GM12873 (cell line): ENCODE results near the gene RNF220.

ENCODE experiments used
- TF ChIP-seq, protein P1 (sequence below): IDR thresholded peaks from 2 replicates; pipeline ENCODE4 v1.5.1; 2012; ENCODE audit warnings: low read depth, mild to moderate bottlenecking, moderate library complexity, low read length, control low read depth; ENCODE audit not compliant: insufficient read depth; ENCODE audit errors: missing control alignments

The RNF220 gene

DNA sequence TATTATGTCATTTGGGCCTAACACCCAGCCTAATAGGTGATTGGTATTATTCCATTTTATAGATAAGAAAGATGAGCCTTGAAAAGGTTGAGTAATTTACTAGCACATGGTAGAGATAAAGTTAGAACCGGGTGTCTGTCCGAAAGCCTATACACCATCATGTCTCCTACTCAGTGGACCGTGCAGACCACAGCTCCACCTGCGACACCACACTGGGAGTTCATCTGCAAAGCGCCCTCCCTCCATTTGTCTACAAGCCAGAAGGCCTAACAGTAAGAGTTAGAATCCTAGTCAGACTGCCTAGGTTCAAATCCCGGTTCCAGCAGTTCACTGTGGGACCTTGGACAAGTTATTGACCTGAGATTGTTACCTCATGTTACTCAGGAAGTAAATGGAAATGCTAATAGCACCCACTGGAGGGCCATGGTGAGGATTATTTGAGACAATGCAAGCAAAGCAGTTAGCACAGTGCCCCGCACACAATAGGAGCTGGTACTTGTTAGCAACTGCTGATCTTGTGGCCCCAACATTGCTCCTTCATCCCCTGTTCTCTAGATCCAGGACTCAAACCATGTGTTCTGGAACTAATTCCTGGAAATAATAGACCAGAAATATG is 289.9 kb downstream of the RNF220 start:
- TF ChIP-seq, protein P1, sequence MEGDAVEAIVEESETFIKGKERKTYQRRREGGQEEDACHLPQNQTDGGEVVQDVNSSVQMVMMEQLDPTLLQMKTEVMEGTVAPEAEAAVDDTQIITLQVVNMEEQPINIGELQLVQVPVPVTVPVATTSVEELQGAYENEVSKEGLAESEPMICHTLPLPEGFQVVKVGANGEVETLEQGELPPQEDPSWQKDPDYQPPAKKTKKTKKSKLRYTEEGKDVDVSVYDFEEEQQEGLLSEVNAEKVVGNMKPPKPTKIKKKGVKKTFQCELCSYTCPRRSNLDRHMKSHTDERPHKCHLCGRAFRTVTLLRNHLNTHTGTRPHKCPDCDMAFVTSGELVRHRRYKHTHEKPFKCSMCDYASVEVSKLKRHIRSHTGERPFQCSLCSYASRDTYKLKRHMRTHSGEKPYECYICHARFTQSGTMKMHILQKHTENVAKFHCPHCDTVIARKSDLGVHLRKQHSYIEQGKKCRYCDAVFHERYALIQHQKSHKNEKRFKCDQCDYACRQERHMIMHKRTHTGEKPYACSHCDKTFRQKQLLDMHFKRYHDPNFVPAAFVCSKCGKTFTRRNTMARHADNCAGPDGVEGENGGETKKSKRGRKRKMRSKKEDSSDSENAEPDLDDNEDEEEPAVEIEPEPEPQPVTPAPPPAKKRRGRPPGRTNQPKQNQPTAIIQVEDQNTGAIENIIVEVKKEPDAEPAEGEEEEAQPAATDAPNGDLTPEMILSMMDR, result no peak

DNA sequence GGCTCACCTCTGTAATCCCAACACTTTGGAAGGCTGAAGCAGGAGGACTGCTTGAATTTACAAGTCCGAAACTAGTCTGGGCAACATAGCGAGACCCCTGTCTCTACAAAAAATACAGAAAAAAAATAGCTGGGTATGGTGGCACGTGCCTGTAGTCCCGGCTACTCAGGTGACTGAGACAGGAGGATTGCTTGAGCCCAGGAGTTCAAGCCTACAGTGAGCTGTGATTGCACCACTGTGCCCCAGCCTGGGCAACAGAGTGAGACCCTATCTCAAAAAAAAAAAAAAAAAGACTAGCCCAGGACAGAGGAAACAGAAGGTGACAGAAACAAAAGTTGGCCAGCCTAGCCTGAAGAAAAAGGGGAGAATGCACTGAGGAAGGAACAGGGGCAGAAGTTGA is 290.6 kb downstream of the RNF220 start:
- TF ChIP-seq, protein P1, result no peak

DNA sequence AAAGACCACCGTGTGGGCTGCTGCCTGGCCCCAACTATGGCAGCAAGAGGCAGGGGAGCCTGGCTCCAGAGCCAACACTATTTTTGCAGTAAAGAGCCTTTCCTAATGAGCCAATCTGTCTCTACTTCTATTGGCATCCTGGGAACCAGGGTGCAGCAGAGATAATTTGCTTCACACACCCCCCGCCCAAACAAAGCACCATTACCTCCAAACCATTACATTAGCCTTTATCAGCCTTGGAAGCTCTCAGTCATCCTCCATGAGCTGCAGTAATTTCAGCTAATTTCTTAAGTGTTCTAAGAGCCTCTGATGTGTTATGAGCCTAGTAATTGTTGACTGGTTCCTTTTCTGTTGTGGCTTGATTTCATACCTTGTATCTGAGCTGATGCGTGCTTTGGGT is 291.0 kb downstream of the RNF220 start:
- TF ChIP-seq, protein P1, result no peak

DNA sequence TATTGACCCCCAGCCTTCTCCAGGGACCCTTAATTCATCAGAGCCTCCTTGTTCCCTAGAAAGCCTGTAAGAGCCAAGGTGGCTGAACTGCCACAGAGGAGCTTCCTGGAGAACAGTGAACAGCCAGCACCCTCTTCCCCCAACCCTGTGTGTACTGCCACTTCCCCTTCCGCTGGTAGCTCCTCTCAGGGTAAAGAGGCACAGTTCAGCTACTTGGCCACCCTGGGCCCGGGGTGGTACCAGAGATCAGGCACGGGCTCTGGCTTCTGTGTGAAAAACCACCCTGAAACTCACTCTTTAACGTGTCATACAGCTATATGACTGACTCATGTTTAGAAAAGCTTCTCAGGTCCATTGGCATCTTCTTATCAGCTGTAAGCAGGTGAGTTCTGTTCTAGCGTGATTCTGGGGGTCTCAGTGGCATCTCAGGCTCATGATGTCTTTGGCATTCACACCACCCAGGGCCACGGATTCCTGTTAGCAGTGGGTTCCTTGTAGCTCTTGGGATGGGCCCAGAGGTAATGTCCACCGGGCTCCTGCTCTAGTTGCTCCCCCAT is 291.8 kb downstream of the RNF220 start:
- TF ChIP-seq, protein P1, result no peak

DNA sequence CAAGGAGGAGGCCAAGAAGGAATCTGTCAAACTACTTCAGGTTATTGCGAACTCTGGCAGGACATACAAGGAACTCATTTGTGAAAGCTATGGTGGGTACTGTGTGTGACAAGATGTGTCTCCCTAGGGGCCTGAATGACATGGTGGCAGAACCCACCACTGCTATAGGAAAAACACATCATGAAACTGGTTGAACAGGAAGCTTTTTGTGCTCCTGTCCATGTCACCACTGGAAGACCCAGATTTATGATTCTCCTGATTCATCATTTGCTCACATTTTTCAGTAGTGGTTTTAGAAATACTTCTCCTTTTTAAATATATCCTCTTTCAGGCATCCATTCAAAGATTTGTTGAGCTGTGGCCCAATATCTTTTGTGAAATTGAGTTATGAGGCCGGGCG is 293.1 kb downstream of the RNF220 start:
- TF ChIP-seq, protein P1, result no peak

DNA sequence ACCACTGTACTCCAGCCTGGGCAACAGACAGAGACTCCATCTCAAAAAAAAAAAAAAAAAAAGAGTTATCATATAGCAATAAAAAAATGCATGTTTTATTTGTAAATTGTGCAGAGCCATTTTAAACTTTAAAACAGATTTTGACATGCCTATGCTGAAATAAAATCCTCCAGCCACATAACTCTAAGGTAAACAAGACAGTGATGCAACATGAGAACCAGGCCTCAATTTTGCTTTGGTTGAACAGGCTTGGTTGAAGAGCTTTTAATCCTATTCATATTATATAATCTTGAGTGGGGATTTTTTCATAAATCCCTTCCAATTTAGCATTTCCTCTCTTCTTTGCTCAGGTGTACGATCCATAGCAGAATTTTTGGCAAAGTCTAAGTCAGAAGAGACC is 295.5 kb downstream of the RNF220 start:
- TF ChIP-seq, protein P1, result no peak

DNA sequence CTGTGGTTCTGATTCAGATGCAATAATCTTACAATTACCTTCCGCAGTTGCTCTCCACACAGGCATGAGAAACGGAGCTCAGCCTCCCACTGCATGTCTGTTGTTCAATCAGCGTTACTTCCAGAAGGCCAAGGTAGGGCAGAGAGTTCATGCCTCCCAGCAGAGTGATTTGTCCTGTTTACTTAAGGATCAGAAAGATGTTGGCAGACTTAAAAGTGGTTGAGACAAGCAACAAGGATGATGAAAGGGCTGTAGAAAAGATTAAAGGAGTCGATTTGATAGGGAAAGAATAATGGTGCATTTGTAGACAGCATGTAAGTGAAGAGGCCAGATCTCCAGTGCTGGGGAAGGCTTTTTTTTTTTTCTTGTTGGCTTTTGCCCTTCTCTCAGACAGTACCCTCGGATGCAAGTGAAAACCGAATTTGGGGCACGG is 296.1 kb downstream of the RNF220 start:
- TF ChIP-seq, protein P1, result no peak
